ENCODE data around the gene APOB. TPM values are rescaled to one million over a fixed set of nuclear protein-coding genes. Genes with fewer than 3 reads are reported as not detected.

Gene APOB
- total RNA-seq, 3 donors from 2014 or later (not counting 1 experiment from before 2014, with no cell fraction given), result not detected

DNA sequence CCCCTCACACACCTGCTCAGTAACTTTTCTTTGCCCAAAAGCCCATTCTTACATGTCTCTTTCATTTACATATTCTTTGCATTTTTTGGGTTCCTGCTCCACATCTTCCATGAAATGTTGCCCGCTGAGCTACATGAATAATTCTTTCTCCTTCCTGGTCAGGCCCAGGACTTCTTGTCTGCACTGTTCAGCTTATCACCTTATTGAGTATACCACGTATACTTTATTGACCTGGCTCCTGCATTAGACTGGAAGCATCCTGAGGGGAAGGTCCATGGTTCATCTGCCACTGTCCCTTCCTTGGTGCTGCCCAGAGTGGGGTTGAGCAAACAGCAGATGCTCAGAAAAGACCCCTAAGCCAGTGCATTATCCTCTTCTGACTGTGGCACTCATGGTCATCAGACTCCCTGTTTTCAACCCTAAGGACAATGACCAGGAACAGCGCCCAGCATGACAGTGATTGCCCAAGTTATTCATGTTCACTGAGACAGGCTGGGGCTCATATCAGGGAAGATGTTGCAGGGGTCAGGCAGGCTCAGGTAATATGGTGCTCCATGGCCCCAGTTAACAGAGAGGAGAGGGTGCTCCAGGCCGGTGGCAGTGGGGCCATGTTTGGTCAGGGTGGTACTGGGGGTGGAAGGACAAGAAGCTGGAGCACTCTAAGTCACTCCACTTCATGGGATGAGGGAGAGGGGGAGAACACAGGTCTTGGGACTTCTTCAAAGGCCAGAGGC, 7.7 kb downstream of the APOB start:
- Histone ChIP-seq H3K9me3 (ENCODE audit: control insufficient read depth, insufficient read depth, low read length) (no peaks in the 10 kb centered on the region), H3K4me3 (ENCODE audit: low read length) (no peak overlapping the region), H3K27me3 (ENCODE audit: control insufficient read depth, insufficient read depth, low read length) (no peaks in the 10 kb centered on the region), H3K4me1 (ENCODE audit: control insufficient read depth, insufficient read depth, low read length) (no peaks in the 10 kb centered on the region), H3K27ac (ENCODE audit: low read length) (no peak overlapping the region), H3K36me3 (ENCODE audit: control insufficient read depth, insufficient read depth, low read length) (no peaks in the 10 kb centered on the region)
- TF ChIP-seq CTCF (IDR thresholded peaks at IDR 0.05), result no peak
- H3K9me3 Mint-ChIP-seq, result no peaks in the 10 kb centered on the region
- no peaks in the 10 kb centered on the region for H3K4me1 Mint-ChIP-seq
- ATAC-seq (no peak), DNase-seq (no peak)
- no peak overlapping the region for H3K4me3 Mint-ChIP-seq
- WGBS (ENCODE audit: insufficient coverage), result 90% methylated on average over 4 of the region's 4 CpGs
- H3K36me3 Mint-ChIP-seq, result no peaks in the 10 kb centered on the region
- intact Hi-C loops (cut with micrococcal nuclease), result no loop called here
- no peak overlapping the region for H3K27ac Mint-ChIP-seq
- H3K27me3 Mint-ChIP-seq (ENCODE audit: low read depth in 2 of 2), result peaks cover 0 to 4% of the 10 kb centered on the region in 2 donors

DNA sequence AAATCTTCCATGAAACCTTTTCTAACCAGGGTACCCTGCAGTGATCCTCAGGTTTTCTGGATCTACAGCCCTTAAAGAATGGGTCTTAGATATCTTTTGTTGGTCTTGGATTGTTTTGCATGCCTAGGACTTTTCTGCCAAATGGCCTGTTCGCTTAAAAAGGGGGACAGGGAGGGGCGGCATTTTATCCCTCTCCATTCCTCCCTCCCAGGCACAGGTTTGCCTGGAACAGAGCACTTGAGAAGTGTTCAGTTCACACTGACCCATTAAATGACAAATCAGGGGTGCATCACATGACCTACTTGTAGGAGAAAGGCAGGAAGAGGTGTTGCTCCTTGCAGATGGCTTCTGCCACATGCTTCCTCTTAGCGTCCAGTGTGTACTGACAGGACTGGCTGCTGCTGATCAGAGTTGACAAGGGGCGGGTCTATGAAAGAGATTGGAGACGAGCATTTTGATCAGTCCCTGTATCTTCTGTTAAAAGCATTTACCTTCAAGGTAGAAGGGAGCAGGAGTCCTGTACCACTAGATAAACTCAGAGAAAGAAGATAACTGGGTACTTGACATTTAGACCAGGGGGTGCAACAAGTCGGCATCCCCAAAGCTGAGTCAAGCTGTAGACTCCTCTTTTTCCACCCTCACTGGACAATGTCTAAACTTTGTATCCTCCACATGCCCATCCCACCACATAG, 8.4 kb downstream of the APOB start:
- no peaks in the 10 kb centered on the region for H3K36me3 ChIP-seq (ENCODE audit: control insufficient read depth, insufficient read depth, low read length)
- no peak overlapping the region for H3K4me3 ChIP-seq (ENCODE audit: low read length)
- H3K27ac Mint-ChIP-seq, result no peak overlapping the region
- H3K4me1 ChIP-seq (ENCODE audit: control insufficient read depth, insufficient read depth, low read length), result no peaks in the 10 kb centered on the region
- no peak for DNase-seq
- H3K27me3 Mint-ChIP-seq (ENCODE audit: low read depth in 2 of 2), result peaks cover 0 to 11% of the 10 kb centered on the region in 2 donors
- no peaks in the 10 kb centered on the region for H3K4me1 Mint-ChIP-seq
- no peak overlapping the region for H3K27ac ChIP-seq (ENCODE audit: low read length)
- H3K27me3 ChIP-seq (ENCODE audit: control insufficient read depth, insufficient read depth, low read length), result no peaks in the 10 kb centered on the region
- WGBS (ENCODE audit: insufficient coverage), result 85% methylated on average over 6 of the region's 6 CpGs
- intact Hi-C loops (cut with micrococcal nuclease), result no loop called here
- ATAC-seq, result no peak
- H3K9me3 ChIP-seq (ENCODE audit: control insufficient read depth, insufficient read depth, low read length), result no peaks in the 10 kb centered on the region
- no peaks in the 10 kb centered on the region for H3K9me3 Mint-ChIP-seq
- no peak overlapping the region for H3K4me3 Mint-ChIP-seq
- no peaks in the 10 kb centered on the region for H3K36me3 Mint-ChIP-seq
- no peak for TF ChIP-seq CTCF (IDR thresholded peaks at IDR 0.05)

- Histone ChIP-seq H3K27ac (ENCODE audit: low read length) (no peak overlapping the region), H3K9me3 (ENCODE audit: control insufficient read depth, insufficient read depth, low read length) (no peaks in the 10 kb centered on the region), H3K4me3 (ENCODE audit: low read length) (no peak overlapping the region), H3K27me3 (ENCODE audit: control insufficient read depth, insufficient read depth, low read length) (no peaks in the 10 kb centered on the region), H3K36me3 (ENCODE audit: control insufficient read depth, insufficient read depth, low read length) (no peaks in the 10 kb centered on the region), H3K4me1 (ENCODE audit: control insufficient read depth, insufficient read depth, low read length) (no peaks in the 10 kb centered on the region)
- Mint-ChIP-seq H3K27me3 (ENCODE audit: low read depth in 2 of 2) (peaks cover 0 to 16% of the 10 kb centered on the region in 2 donors), H3K36me3 (no peaks in the 10 kb centered on the region), H3K4me1 (no peaks in the 10 kb centered on the region), H3K9me3 (no peaks in the 10 kb centered on the region), H3K4me3 (no peak overlapping the region), H3K27ac (no peak overlapping the region)
- DNase-seq (no peak), ATAC-seq (no peak)
- 82% methylated on average over 2 of the region's 3 CpGs for WGBS (ENCODE audit: insufficient coverage)
- intact Hi-C loops (cut with micrococcal nuclease), result no loop called here
- no peak for TF ChIP-seq CTCF (IDR thresholded peaks at IDR 0.05)
These were observed 8.9 kb downstream of the APOB start for GRCh38 chr2:21034972-21035279.
